HG03439 (cell line): ENCODE data around the gene ANKRD52.

Experiments
- ATAC-seq: cut with Tn5 transposase; IDR thresholded peaks from one replicate; pipeline ENCODE4 v1.9.1; 2021; ENCODE audit warnings: mild to moderate bottlenecking, moderate library complexity; ENCODE audit not compliant: unreplicated experiment

The ANKRD52 gene

DNA sequence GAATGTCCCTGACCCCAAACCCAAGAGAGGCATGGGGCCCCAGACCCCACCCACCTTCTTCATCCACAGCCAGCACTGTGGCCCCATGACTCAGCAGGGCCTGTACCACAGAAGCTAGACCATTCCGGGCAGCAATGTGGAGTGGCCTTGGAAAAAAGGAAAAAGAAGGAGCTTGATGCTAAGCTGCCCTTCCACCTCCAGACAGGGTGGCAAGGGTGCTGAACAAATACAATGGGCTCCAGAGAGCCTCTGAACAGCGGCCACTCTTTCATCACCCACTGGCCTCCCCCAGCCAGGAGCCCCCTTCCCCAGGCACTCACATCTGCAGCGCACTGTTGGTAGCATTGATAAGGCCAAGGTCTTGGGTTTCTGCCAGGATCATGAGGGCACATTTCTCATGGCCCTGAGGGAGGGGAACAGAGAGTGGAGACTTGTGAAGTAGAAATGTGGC is 14.4 kb downstream of the ANKRD52 start:
- ATAC-seq: no peak

DNA sequence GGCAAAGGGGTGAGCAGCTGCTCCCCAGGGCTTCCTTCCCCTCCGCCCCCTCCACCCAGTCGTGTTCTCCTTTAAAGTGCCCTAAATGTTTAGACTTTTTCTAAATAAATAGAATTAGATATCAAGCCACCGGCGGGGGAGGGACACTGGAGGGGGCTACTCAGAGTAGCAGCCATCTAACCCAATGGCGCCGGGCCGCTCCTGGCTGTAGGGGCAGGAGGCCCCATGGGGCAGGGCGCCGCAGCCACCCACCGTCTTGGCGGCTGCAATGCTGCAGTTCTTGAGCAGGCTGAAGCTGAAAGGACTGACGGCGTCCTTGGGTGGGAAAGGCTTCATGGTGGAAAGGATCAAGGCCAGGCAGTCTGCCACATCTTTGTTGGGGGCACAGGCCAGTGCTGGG is 15.2 kb downstream of the ANKRD52 start:
- no peak for ATAC-seq

DNA sequence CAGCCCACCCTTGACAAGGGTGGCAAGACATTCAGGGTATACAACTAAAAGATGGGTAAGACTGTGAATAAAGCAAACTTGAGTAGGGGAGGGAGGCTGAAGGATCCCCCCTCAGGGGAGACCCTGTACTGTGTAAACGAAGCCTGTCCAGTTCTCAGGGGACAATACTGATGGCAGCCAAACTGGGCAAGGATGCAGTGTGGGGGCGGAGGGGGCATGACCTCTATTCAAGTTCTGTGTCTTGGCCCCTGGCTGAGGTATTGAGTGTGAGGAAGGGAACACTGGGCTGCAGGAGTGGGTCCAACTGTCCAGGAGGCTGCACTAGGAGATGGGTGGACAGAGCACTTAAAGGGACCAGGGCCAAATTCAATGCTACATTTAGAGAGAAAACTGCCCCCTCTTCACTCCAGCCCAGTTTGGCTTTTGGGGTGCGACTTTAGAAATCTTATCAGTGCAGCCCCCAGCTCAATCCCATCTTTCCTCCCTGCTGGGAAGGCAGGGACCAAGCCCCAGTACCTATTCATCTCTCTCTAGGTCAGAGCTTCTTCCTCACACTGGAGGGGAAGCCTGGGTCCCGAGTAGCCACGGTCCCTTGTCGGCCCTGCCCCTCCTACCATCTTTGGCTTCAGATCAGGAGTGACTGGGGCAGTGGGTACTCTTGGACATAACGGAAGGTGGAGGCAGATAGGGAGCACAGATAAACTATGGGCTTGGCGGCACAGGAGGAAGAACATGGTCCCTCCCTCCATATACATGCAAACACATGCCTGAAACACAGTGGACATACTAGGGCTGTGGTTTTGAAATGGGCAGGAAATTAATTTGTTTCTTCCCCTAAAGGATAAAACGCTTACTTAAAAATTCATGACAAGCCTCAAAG is 16.5 kb downstream of the ANKRD52 start:
- ATAC-seq: no peak

DNA sequence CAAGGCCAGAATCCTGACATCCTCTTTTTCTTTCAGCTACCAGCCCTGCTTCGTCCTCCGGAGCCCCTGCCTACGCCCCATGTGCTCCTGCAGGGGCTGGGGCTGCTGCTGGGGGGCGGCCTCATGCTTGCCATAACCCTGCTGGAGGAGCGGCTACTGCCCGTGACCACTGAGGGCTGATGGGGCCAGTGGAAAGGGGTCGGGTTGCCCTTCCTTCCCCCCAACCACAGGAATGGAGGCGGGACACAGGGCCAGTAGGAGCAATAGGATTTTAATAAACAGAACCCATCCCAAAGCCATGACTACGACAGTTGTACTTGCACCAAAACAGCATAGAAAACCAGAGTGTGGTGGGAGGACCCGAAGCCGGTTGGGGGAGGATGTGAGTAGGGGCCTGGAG is 20.6 kb downstream of the ANKRD52 start:
- no peak for ATAC-seq

DNA sequence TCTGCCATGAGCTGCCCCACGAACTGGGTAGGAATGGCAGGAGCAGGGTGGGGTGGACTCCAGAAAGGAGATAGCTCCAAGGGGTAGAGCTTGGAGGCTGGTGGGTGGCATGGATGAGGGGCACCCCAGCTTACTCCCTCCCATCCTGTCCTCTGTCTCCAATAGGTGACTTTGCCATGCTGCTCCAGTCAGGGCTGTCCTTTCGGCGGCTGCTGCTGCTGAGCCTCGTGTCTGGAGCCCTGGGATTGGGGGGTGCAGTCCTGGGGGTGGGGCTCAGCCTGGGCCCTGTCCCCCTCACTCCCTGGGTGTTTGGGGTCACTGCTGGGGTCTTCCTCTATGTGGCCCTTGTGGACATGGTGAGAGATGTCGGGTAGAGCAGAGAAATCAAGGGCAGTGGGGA is 21.2 kb downstream of the ANKRD52 start:
- no peak for ATAC-seq

GRCh38 chr12:56236091-56236490 is 22.1 kb downstream of the ANKRD52 start:
- no peak for ATAC-seq

- no peak for ATAC-seq
Observed at GRCh38 chr12:56234746-56235436, 23.3 kb downstream of the ANKRD52 start.

- ATAC-seq: no peak
Observed at GRCh38 chr12:56231184-56231582, 27.0 kb downstream of the ANKRD52 start.

GRCh38 chr12:56230432-56231183 is 27.6 kb downstream of the ANKRD52 start:
- ATAC-seq: no peak

DNA sequence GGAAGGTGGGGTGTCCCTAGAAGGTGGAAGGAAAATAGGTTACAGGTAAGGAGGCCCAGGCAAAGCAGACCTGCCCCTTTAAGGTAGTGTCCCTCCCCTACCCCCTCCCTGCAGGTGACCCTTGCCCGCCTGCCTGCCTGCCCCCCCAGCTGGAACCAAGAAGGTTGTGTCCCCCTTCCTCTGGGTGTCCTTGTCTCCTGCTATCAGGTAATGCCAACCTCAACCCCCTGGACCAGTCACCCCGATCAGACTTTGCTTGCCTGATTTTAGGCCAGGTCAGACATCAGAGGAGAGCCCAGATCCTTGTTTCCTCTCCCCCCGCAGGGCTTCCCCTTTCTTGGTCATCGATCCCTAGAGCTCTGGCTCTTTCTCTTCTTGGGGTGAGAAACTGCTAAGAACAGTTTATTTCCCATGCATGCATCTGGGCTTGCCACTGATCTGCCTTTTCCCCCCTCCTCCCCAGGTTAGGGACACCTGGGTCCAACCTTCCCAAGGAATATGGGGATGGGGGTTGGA is 28.2 kb downstream of the ANKRD52 start, which contains the start of gene SLC39A5:
SLC39A5 (plus strand) TSS at position 136 of the 516 bp plus-strand sequence. CDS start 1,224 bp downstream, outside the sequence.
- ATAC-seq: no peak

GRCh38 chr12:56229082-56229481 is 29.1 kb downstream of the ANKRD52 start:
- no peak for ATAC-seq

DNA sequence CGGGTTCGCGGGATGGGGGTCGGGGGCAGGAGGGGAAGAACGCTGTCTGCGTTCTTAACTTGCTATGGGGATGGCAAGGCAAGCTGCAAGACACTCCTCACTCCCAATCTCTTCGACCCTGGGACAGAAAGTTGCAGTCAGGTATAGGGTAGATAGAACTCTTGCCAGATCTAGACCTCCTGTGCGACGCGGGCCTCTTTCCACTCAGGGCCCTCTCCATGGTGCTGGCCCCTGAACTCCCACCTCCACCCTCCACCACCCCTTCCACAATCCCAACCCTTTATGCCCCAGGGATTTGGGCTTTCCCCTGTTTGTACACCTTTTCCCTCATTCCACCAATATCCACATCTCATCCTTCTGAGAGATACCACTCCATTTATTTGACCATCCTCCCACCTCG is 33.2 kb downstream of the ANKRD52 start:
- no peak for ATAC-seq

- peak; percentile 66 for ATAC-seq
Observed at GRCh38 chr12:56224102-56224701, 34.0 kb downstream of the ANKRD52 start, which contains the start of gene NABP2. TSS of gene NABP2 (plus strand) at chr12:56224342. CDS start at chr12:56224857, 515 bp downstream.

GRCh38 chr12:56223571-56224101 is 34.5 kb downstream of the ANKRD52 start:
- no peak for ATAC-seq

GRCh38 chr12:56222531-56222895 is 35.7 kb downstream of the ANKRD52 start:
- no peak for ATAC-seq

GRCh38 chr12:56221757-56222530 is 36.2 kb downstream of the ANKRD52 start, which contains the start of gene RNF41:
TSS of gene RNF41 (minus strand) at chr12:56221922. CDS start at chr12:56214047, 7,875 bp downstream.
- peak; percentile 70 for ATAC-seq

- peak; percentile 23 for ATAC-seq
Observed at GRCh38 chr12:56221232-56221756, 36.9 kb downstream of the ANKRD52 start.

GRCh38 chr12:56220611-56221231 is 37.5 kb downstream of the ANKRD52 start:
- ATAC-seq: no peak

DNA sequence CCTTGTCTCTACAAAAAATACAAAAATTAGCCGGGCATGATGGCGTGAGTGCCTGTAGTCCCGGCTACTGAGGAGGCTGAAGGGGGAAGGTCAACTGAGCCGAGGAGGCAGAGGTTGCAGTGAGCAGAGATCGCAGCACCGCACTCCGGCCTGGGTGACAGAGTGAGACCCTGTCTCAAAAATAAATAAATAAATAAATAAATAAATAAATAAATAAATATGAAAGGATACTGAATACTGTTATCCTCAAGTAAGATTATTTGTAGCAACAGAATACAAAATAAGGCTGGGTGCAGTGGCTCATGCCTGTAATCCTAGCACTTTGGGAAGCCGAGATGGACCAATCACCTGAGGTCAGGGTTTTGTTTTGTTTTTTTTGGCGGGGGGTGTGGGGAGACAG is 38.3 kb downstream of the ANKRD52 start:
- no peak for ATAC-seq
